ENCODE data around the gene ANKMY1.

Gene ANKMY1

GRCh38 chr2:240466579-240467148 is 91.1 kb downstream of the ANKMY1 start:
- DNase-seq = no peak

GRCh38 chr2:240465765-240466578 is 91.8 kb downstream of the ANKMY1 start:
- no peak for DNase-seq

- no peak for DNase-seq
These were observed 92.5 kb downstream of the ANKMY1 start for GRCh38 chr2:240465268-240465764.

GRCh38 chr2:240464514-240465241 is 93.1 kb downstream of the ANKMY1 start:
- no peak for DNase-seq

- DNase-seq = no peak
These were observed 93.8 kb downstream of the ANKMY1 start for GRCh38 chr2:240463866-240464481.

- no peak for DNase-seq
These were observed 94.4 kb downstream of the ANKMY1 start for GRCh38 chr2:240463274-240463865.

GRCh38 chr2:240462707-240463273 is 95.0 kb downstream of the ANKMY1 start:
- no peak for DNase-seq

- no peak for DNase-seq
These were observed 95.6 kb downstream of the ANKMY1 start for GRCh38 chr2:240462073-240462706.

GRCh38 chr2:240461471-240462072 is 96.2 kb downstream of the ANKMY1 start:
- no peak for DNase-seq

GRCh38 chr2:240460781-240461431 is 96.9 kb downstream of the ANKMY1 start:
- DNase-seq = no peak

- no peak for DNase-seq
These were observed 97.5 kb downstream of the ANKMY1 start for GRCh38 chr2:240460253-240460711.

- no peak for DNase-seq
These were observed 98.2 kb downstream of the ANKMY1 start for GRCh38 chr2:240459401-240460252.

- DNase-seq = no peak
These were observed 98.8 kb downstream of the ANKMY1 start for GRCh38 chr2:240458900-240459391.

GRCh38 chr2:240458044-240458899 is 99.5 kb downstream of the ANKMY1 start:
- no peak for DNase-seq

- no peak for DNase-seq
These were observed 100.4 kb downstream of the ANKMY1 start for GRCh38 chr2:240457223-240458043.

GRCh38 chr2:240456447-240457222 is 101.2 kb downstream of the ANKMY1 start:
- no peak for DNase-seq

Measured in inflammatory macrophage treated with lipopolysaccharide for 4 hours (primary cell).